Kidney epithelial cell (primary cell): ENCODE data around the gene PLXNB2. TPM values are rescaled to one million over a fixed set of nuclear protein-coding genes. Genes with fewer than 3 reads are reported as not detected.

Experiments
- DNase-seq: peaks from one replicate; pipeline ENCODE4 v3.0.0-alpha.2; 2010; ENCODE audit warnings: low read depth
- H3K27me3 ChIP-seq: 2 replicates; pipeline ENCODE4 v1.6.0; 2011; ENCODE audit warnings: low read length; ENCODE audit not compliant: control insufficient read depth, insufficient read depth
- H3K36me3 ChIP-seq: 2 replicates; pipeline ENCODE4 v1.5.1; 2011; ENCODE audit warnings: low read length; ENCODE audit not compliant: control insufficient read depth, insufficient read depth
- H3K4me3 ChIP-seq: 2 replicates; pipeline ENCODE4 v1.5.1; 2011; ENCODE audit warnings: low read depth, mild to moderate bottlenecking, control low read depth, low read length
- CTCF ChIP-seq: IDR thresholded peaks from 2 replicates; pipeline ENCODE4 v1.5.1; 2011; ENCODE audit warnings: mild to moderate bottlenecking, moderate library complexity, low read length, control low read depth, inconsistent platforms; ENCODE audit not compliant: insufficient read depth, poor library complexity, severe bottlenecking
- total RNA-seq: library from RNA; depleted of rRNA; stranded (reverse); fragments of >200 nt; gene quantifications from 2 replicates; pipeline ENCODE4 v1.2.3, GENCODE V29; 2015

PLXNB2 gene
- total RNA-seq, 1 donor from 2014 or later, result 251 TPM

GRCh38 chr22:50266994-50267393, 40.5 kb downstream of the PLXNB2 start:
- no peak for DNase-seq
- H3K4me3 ChIP-seq, result no peak overlapping the region
- peaks cover 5% of the 10 kb centered on the region for H3K27me3 ChIP-seq
- no peaks in the 10 kb centered on the region for H3K36me3 ChIP-seq
- TF ChIP-seq CTCF, result no peak

DNA sequence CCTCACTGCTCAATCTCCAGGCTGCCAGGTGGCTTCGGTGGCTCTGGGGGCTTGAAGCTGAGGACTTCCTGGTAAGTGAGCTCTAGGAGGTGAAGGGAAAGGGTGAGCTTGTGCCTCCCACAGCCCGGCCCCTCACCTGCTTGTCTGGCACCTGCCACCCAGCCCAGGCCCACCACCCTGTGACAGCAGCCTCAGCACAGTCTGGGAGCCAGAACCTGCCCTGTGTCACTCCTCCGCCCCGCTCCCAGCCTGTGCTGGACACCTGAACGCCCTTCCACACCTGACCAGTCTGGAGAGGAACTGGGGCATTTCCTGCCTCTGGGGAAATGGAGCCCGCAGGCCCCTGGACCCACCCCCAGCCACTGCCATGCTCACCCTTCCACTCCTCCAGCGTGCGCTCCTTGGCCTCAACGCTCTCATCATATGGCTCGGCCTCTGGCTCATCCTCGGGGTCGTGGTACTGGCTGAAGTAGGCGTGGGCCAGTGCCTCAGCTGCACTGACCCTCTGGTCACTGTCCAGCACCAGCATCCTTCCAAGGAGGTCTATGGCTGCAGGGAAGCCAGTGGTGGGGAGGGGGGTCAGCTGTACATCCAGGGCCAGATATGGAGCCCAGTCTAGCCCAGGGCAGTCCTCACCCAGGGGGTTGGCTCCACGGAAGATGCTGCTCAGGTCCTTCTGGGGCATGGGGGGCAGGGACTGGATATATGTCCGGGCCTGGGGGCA, 42.3 kb downstream of the PLXNB2 start:
- no peaks in the 10 kb centered on the region for H3K36me3 ChIP-seq
- peaks cover 5% of the 10 kb centered on the region for H3K27me3 ChIP-seq
- no peak for TF ChIP-seq CTCF
- no peak overlapping the region for H3K4me3 ChIP-seq
- DNase-seq, result no peak

GRCh38 chr22:50264104-50264745, 43.2 kb downstream of the PLXNB2 start:
- TF ChIP-seq CTCF, result no peak
- Histone ChIP-seq H3K4me3 (no peak overlapping the region), H3K27me3 (peaks cover 5% of the 10 kb centered on the region), H3K36me3 (no peaks in the 10 kb centered on the region)
- no peak for DNase-seq

DNA sequence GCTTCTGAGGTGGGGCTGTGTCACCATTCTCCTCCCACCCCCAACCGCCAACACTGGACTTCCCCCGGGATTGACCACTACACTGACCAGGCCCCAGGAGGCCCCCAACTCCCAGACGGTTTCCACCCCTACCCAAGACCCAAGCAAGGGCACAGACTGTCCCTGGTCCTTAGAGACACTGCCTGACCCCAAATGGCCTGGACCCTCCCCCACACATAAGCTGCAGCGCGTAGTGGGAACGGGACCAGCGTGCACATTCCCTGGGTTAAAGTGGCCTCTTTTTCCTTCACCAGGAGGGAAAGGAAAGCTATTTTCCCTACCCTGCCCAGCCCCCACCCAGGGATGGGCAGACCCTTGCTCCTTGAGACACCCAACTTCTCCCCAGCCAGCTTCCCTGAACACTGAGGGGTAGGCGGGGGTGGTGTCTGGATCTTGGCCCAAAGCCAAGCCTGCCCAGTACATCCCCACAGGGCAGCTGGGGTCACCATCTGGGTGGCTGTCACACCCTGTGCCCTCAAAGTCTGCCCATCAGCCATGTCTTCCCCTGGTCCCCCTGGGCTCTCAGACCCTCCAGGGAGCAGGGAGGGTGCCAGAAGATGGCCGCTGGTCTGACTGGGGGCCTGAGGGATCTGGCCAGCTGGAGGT, 44.4 kb downstream of the PLXNB2 start:
- DNase-seq, result no peak
- Histone ChIP-seq H3K4me3 (no peak overlapping the region), H3K36me3 (no peaks in the 10 kb centered on the region), H3K27me3 (peaks cover 5% of the 10 kb centered on the region)
- no peak for TF ChIP-seq CTCF

DNA sequence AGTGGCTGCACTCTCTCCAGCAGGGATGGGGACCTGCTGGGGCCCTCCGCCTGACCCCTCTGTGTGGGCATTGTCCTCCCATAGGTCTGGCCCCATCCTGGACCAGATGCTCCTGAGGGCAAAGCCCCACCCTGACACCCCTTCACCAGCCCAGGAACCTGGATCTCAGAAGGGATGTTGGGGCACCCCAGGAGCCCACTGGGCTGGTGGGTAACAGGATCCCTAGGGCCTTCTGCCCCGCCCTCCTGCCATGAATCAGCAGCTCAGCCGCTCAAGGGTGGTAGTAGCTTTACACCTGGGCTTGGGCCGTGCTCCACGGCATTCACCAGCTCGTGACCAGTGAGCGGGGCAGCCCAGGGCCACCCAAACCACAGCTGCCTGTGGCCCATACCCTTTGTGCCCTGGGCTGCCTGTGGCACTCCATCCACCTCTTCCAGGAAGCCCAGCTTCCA, 45.0 kb downstream of the PLXNB2 start:
- TF ChIP-seq CTCF, result no peak
- Histone ChIP-seq H3K27me3 (peaks cover 5% of the 10 kb centered on the region), H3K36me3 (no peaks in the 10 kb centered on the region), H3K4me3 (no peak overlapping the region)
- DNase-seq, result no peak
